IMR-90 (cell line): ENCODE results near the gene GPR160. TPM values are rescaled to one million over a fixed set of nuclear protein-coding genes. Genes with fewer than 3 reads are reported as not detected.

Experiments
- ATAC-seq: fragments of 200-7000 bp; cut with Tn5 transposase; 2 replicates; pipeline ENCODE4 v1.9.1; 2020; ENCODE audit warnings: low read depth, mild to moderate bottlenecking, moderate library complexity
- BruUV-seq: library from RNA; stranded (reverse); fragments of 400-500 nt; replicated peaks from 2 replicates; lab custom pipeline; 2021; lab: Mats Ljungman, UMichigan
- CTCF ChIA-PET: fragments of 300-600 bp; formaldehyde crosslinking; extraction: SDS; loops from one replicate; lab custom pipeline; 2021; ENCODE audit warnings: antibody characterized with exemption; lab: Yijun Ruan, JAX
- POLR2A ChIA-PET: fragments of 300-600 bp; sonication (Branson Sonifier 250); formaldehyde crosslinking; loops from one replicate; lab custom pipeline; 2022; ENCODE audit warnings: antibody characterized with exemption; ENCODE audit not compliant: unreplicated experiment; lab: Charles Lee
- DNase-seq: peaks from one replicate; pipeline ENCODE4 v3.0.0; 2013
- H2AFZ ChIP-seq: replicated peaks from 2 replicates; pipeline ENCODE3; 2013; ENCODE audit warnings: low read length, mild to moderate bottlenecking; ENCODE audit not compliant: poor library complexity
- H2AK5ac ChIP-seq: 2 replicates; pipeline ENCODE4 v1.6.1; 2013; ENCODE audit warnings: low read depth, low read length, inconsistent platforms
- H2AK9ac ChIP-seq: replicated peaks from 2 replicates; pipeline ENCODE3; 2013; ENCODE audit warnings: mild to moderate bottlenecking, low read depth, low read length, moderate library complexity; ENCODE audit not compliant: poor library complexity
- H2BK120ac ChIP-seq: 2 replicates; pipeline ENCODE4 v1.6.1; 2013; ENCODE audit warnings: low read depth, low read length, inconsistent platforms
- H2BK15ac ChIP-seq: 3 replicates; pipeline ENCODE4 v1.6.1; 2013; ENCODE audit warnings: low read depth, low read length, inconsistent platforms
- H2BK20ac ChIP-seq: 2 replicates; pipeline ENCODE4 v1.6.1; 2013; ENCODE audit warnings: low read depth, mild to moderate bottlenecking, inconsistent platforms, low read length, moderate library complexity
- H2BK5ac ChIP-seq: 2 replicates; pipeline ENCODE4 v1.6.1; 2013; ENCODE audit warnings: mild to moderate bottlenecking, low read depth, low read length, inconsistent platforms; ENCODE audit not compliant: poor library complexity, severe bottlenecking
- H3K14ac ChIP-seq: replicated peaks from 2 replicates; pipeline ENCODE4 v1.6.1; 2013; ENCODE audit warnings: low read depth, low read length, inconsistent platforms
- H3K18ac ChIP-seq: 2 replicates; pipeline ENCODE4 v1.6.1; 2013; ENCODE audit warnings: low read depth, low read length, control low read depth
- H3K23ac ChIP-seq: 2 replicates; pipeline ENCODE4 v1.6.1; 2013; ENCODE audit warnings: low read depth, low read length, inconsistent platforms
- H3K27ac ChIP-seq: 2 replicates; pipeline ENCODE4 v1.5.1; 2013; ENCODE audit warnings: mild to moderate bottlenecking, control low read depth, low read length; ENCODE audit not compliant: insufficient read depth
- H3K27me3 ChIP-seq: 2 replicates; pipeline ENCODE4 v1.6.1; 2013; ENCODE audit warnings: low read length; ENCODE audit not compliant: control insufficient read depth, insufficient read depth
- H3K36me3 ChIP-seq: 2 replicates; pipeline ENCODE4 v1.6.1; 2013; ENCODE audit warnings: low read length, mixed read lengths; ENCODE audit not compliant: control insufficient read depth, insufficient read depth
- H3K4ac ChIP-seq: 2 replicates; pipeline ENCODE4 v1.6.1; 2013; ENCODE audit warnings: low read depth, low read length, inconsistent platforms
- H3K4me1 ChIP-seq: 2 replicates; pipeline ENCODE4 v1.6.1; 2013; ENCODE audit warnings: low read length, mixed read lengths; ENCODE audit not compliant: control insufficient read depth, insufficient read depth
- H3K4me2 ChIP-seq: 2 replicates; pipeline ENCODE4 v1.6.1; 2013; ENCODE audit warnings: low read depth, mild to moderate bottlenecking, control low read depth, low read length, moderate library complexity
- H3K4me3 ChIP-seq: 2 replicates; pipeline ENCODE4 v1.5.1; 2013; ENCODE audit warnings: low read depth, mild to moderate bottlenecking, control low read depth, low read length, moderate library complexity; ENCODE audit not compliant: insufficient read depth
- H3K56ac ChIP-seq: 2 replicates; pipeline ENCODE4 v1.6.1; 2013; ENCODE audit warnings: low read length, inconsistent platforms; ENCODE audit not compliant: insufficient read depth; ENCODE audit errors: extremely low read depth
- H3K79me1 ChIP-seq, 2 experiments: 2 replicates each; pipeline ENCODE4 v1.6.1; 2013; ENCODE audit warnings: low read length in 2 of 2, inconsistent platforms in 1 of 2, low read depth in 1 of 2
- H3K9ac ChIP-seq: 2 replicates; pipeline ENCODE4 v1.6.1; 2013; ENCODE audit warnings: low read depth, low read length, control low read depth
- H3K9me1 ChIP-seq: 2 replicates; pipeline ENCODE4 v1.6.1; 2013; ENCODE audit warnings: low read length, inconsistent platforms; ENCODE audit not compliant: insufficient read depth
- H3K9me3 ChIP-seq: 2 replicates; pipeline ENCODE4 v1.6.1; 2013; ENCODE audit warnings: low read length; ENCODE audit not compliant: control insufficient read depth, insufficient read depth
- H4K20me1 ChIP-seq: 2 replicates; pipeline ENCODE4 v1.6.1; 2013; ENCODE audit warnings: low read length, inconsistent platforms; ENCODE audit not compliant: insufficient read depth
- H4K5ac ChIP-seq: 2 replicates; pipeline ENCODE4 v1.6.1; 2013; ENCODE audit warnings: mild to moderate bottlenecking, low read depth, low read length, control low read depth
- H4K8ac ChIP-seq, 2 experiments: 2 replicates each; pipeline ENCODE4 v1.6.1; 2013; ENCODE audit warnings: low read depth in 2 of 2, low read length in 2 of 2, control low read depth in 1 of 2, inconsistent platforms in 1 of 2
- H4K91ac ChIP-seq: 2 replicates; pipeline ENCODE4 v1.6.1; 2013; ENCODE audit warnings: low read depth, low read length, inconsistent platforms; ENCODE audit not compliant: insufficient read depth
- BHLHE40 ChIP-seq: fragments of 150-350 bp; IDR thresholded peaks from 2 replicates; pipeline ENCODE4 v1.6.1; 2016; ENCODE audit warnings: mild to moderate bottlenecking, low read depth, low read length
- CEBPB ChIP-seq: IDR thresholded peaks from 2 replicates; pipeline ENCODE4 v1.6.1; 2012; ENCODE audit warnings: low read depth, low read length, improper control_type of control experiment
- CHD1 ChIP-seq: IDR thresholded peaks from 2 replicates; pipeline ENCODE4 v1.6.1; 2012; ENCODE audit warnings: low read depth, low read length, improper control_type of control experiment
- CTCF ChIP-seq: conservative IDR thresholded peaks from 2 replicates; pipeline ENCODE4 v1.5.1; 2012; ENCODE audit warnings: mild to moderate bottlenecking, low read depth, low read length, improper control_type of control experiment
- ELK1 ChIP-seq: fragments of 150-350 bp; IDR thresholded peaks from 2 replicates; pipeline ENCODE4 v1.6.1; 2016; ENCODE audit warnings: low read depth, mild to moderate bottlenecking, low read length, moderate library complexity, borderline replicate concordance
- FOS ChIP-seq: fragments of 150-350 bp; IDR thresholded peaks from 2 replicates; pipeline ENCODE4 v1.6.1; 2016; ENCODE audit warnings: low read depth, low read length
- MAFK ChIP-seq: IDR thresholded peaks from 2 replicates; pipeline ENCODE4 v1.6.1; 2012; ENCODE audit warnings: low read depth, low read length, improper control_type of control experiment
- MAZ ChIP-seq: IDR thresholded peaks from 2 replicates; pipeline ENCODE4 v1.6.1; 2012; ENCODE audit warnings: low read depth, mild to moderate bottlenecking, low read length, improper control_type of control experiment, moderate library complexity, borderline replicate concordance
- MXI1 ChIP-seq: IDR thresholded peaks from 2 replicates; pipeline ENCODE4 v1.6.1; 2012; ENCODE audit warnings: low read depth, mild to moderate bottlenecking, low read length, moderate library complexity, borderline replicate concordance
- NFE2L2 ChIP-seq: fragments of 150-350 bp; IDR thresholded peaks from 2 replicates; pipeline ENCODE4 v1.6.1; 2016; ENCODE audit warnings: low read depth, mild to moderate bottlenecking, low read length
- POLR2A ChIP-seq: IDR thresholded peaks from 2 replicates; pipeline ENCODE4 v1.6.1; 2012; ENCODE audit warnings: mild to moderate bottlenecking, low read depth, low read length
- RAD21 ChIP-seq: IDR thresholded peaks from 2 replicates; pipeline ENCODE4 v1.6.1; 2012; ENCODE audit warnings: low read length, improper control_type of control experiment
- RCOR1 ChIP-seq: IDR thresholded peaks from 2 replicates; pipeline ENCODE4 v1.6.1; 2012; ENCODE audit warnings: mild to moderate bottlenecking, low read length, improper control_type of control experiment; ENCODE audit not compliant: insufficient replicate concordance
- RFX5 ChIP-seq: IDR thresholded peaks from 2 replicates; pipeline ENCODE4 v1.8.0; 2012; ENCODE audit warnings: low read depth, mild to moderate bottlenecking, low read length, moderate library complexity
- SMC3 ChIP-seq: fragments of 150-350 bp; IDR thresholded peaks from 2 replicates; pipeline ENCODE4 v1.6.1; 2016; ENCODE audit warnings: low read depth, mild to moderate bottlenecking, antibody characterized with exemption, low read length, moderate library complexity
- USF2 ChIP-seq: fragments of 150-350 bp; IDR thresholded peaks from 2 replicates; pipeline ENCODE4 v1.6.1; 2017; ENCODE audit warnings: mild to moderate bottlenecking, antibody characterized with exemption, low read length, low read depth
- WGBS, 2 experiments: methylation state at CpG; one replicate each; pipeline versions ENCODE4 v1.1.5 to v1.1.7; 2013; ENCODE audit warnings: missing lambda C conversion rate in 2 of 2; ENCODE audit not compliant: insufficient read length in 1 of 2; ENCODE audit errors: extremely low coverage in 2 of 2; 5-methylcytosine and 5-hydroxymethylcytosine counted together
- dilution Hi-C: fragments of 300-500 bp; cut with HindIII; formaldehyde crosslinking; loops from one replicate; pipeline ENCODE4 v1.14.3; 2018; ENCODE audit warnings: low sequenced_read_pairs; ENCODE audit not compliant: unreplicated experiment
- in situ Hi-C: fragments of 300-500 bp; cut with MboI; formaldehyde crosslinking; loops from 3 replicates; pipeline ENCODE4 v1.14.3; 2019; ENCODE audit warnings: low sequenced_read_pairs, inconsistent platforms, mixed read lengths
- intact Hi-C: fragments of 100-400 bp; cut with micrococcal nuclease; formaldehyde crosslinking; loops from 2 replicates; pipeline ENCODE4 v1.10.0; 2022
- polyA plus RNA-seq, 3 experiments: library from polyadenylated mRNA; depleted of rRNA; stranded (reverse); fragments of >200 nt; gene quantifications; 2 replicates each; pipeline ENCODE4 v1.2.3, GENCODE V29; 2012; ENCODE audit warnings: low replicate concordance in 1 of 3
- total RNA-seq: library from RNA; depleted of rRNA; stranded (reverse); fragments of >200 nt; gene quantifications from 2 replicates; pipeline ENCODE4 v1.2.3, GENCODE V29; 2012

Gene GPR160
- total and polyA plus RNA-seq, 2 of the 4 experiments (the other 2 are of a cell fraction), result 0.09 to 0.18 TPM

GRCh38 chr3:170057550-170057949 is 19.8 kb downstream of the GPR160 start:
- POLR2A ChIA-PET, result no interaction called here

More at GRCh38 chr3:170057550-170057949, 19.8 kb downstream of the GPR160 start:
- no peak overlapping the region for H3K27ac ChIP-seq
- H3K4me3 ChIP-seq, result no peak overlapping the region
- no peak overlapping the region for H4K8ac ChIP-seq
- no peaks in the 10 kb centered on the region for H3K9me1 ChIP-seq
- no peak overlapping the region for H4K91ac ChIP-seq
- in situ Hi-C loops (loop anchor here (10.0 kb wide), 1 partner anchor 193 kb away; the partner anchor contains the start of gene LRRC31), dilution Hi-C loops (no loop called here), intact Hi-C loops (no loop called here)
- no peak overlapping the region for H2BK120ac ChIP-seq
- no peak overlapping the region for H2BK5ac ChIP-seq
- H3K9me3 ChIP-seq, result no peaks in the 10 kb centered on the region
- ATAC-seq (no peak), DNase-seq (no peak)
- TF ChIP-seq MXI1 (no peak), FOS (no peak), BHLHE40 (no peak), CEBPB (no peak), MAZ (no peak), ELK1 (no peak), CHD1 (no peak), RAD21 (no peak), NFE2L2 (no peak), RCOR1 (no peak), CTCF (no peak), MAFK (no peak), SMC3 (no peak), RFX5 (no peak), POLR2A (no peak), USF2 (no peak)
- no peaks in the 10 kb centered on the region for H3K79me1 ChIP-seq
- peak overlapping the region; percentile 51 for H2AFZ ChIP-seq
- H2BK15ac ChIP-seq, result no peak overlapping the region
- H3K14ac ChIP-seq, result no peak overlapping the region
- H3K9ac ChIP-seq, result no peak overlapping the region
- no TSS peak for BruUV-seq
- H3K4me1 ChIP-seq, result no peaks in the 10 kb centered on the region
- H4K20me1 ChIP-seq, result no peaks in the 10 kb centered on the region
- CTCF ChIA-PET, result interaction anchor here (0.8 kb wide), 1 partner anchor 9 kb away, joined by 3 read pairs; no protein-coding TSS in a partner anchor
- H3K27me3 ChIP-seq, result no peaks in the 10 kb centered on the region
- H3K23ac ChIP-seq, result no peak overlapping the region
- no peak overlapping the region for H3K56ac ChIP-seq
- H3K4me2 ChIP-seq, result no peak overlapping the region
- no peaks in the 10 kb centered on the region for H3K36me3 ChIP-seq
- no peak overlapping the region for H2BK20ac ChIP-seq
- no peak overlapping the region for H2AK5ac ChIP-seq
- no peak overlapping the region for H2AK9ac ChIP-seq
- H3K18ac ChIP-seq, result no peak overlapping the region
- WGBS, 2 experiments, result 94% methylated on average over 3 of the region's 3 CpGs; no CpG with 5 or more reads in 1 of the 2 experiments
- no peak overlapping the region for H4K5ac ChIP-seq
- no peak overlapping the region for H3K4ac ChIP-seq
